ENCODE results near the gene NDUFS4.
A peak's percentile ranks its signal among the peaks of the same experiment; 100 is the strongest.
"Not testable (repeated sequence)": the region's sequence is repeated elsewhere in the genome, so short reads cannot be mapped to it uniquely, and the experiment has no call there.

Gene NDUFS4

DNA sequence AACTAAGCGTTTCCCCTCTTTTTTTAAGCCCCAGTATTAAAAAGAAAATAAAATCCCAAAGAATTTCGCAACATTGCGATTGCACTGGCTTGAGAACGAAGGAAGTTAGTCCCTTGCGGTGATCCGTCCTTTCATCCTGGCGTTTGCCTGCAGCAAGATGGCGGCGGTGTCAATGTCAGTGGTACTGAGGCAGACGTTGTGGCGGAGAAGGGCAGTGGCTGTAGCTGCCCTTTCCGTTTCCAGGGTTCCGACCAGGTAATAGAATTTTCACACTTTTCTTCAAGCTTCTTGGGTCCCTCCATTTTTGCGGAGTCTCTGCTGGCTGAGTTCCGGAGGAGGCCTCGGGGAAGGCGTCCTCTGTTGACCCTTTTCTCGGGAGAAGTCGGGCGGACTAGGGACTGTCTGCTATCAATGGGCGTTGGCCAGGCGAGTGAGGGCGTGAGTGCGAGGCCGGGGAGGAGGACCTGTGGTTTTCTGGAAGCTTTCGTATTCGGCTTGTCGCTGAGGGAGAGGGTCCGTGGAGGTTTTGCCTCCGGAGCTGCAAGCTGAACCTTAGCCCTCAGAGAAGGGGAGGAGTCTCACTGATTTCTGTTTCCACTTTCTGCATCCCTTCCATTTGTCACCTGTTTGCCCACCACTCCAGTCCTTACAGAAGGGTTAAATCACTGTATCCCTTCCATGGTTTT, at the start of gene NDUFS4:
Gene NDUFS4, plus strand, starts transcription at position 134 of the 686 bp plus-strand sequence. Its CDS starts 24 bp downstream, at position 158.
- peak; percentile 83 for DNase-seq (ENCODE audit: low read depth, low spot score)

DNA sequence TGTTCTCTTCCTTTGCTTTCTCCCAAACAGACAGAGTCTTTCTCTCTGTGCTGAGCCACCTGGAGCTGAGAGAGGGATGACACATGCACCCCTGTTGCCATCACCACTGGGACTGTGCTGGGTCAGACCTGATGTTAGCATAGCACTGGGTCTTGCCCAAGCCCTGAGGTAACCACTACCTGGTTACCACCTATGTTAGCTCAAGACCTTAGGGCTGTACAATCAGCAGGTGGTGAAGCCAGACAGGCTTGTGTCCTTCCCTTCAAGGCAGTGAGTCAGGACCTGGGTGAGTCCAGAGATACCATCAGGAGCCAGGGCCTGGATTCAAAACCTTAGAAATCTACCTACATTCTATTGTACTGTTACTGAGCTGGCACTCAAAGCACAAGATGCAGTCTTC, 47.9 kb upstream of the NDUFS4 start:
- no peak for DNase-seq (ENCODE audit: low read depth, low spot score)

GRCh38 chr5:53515988-53516387, 44.5 kb upstream of the NDUFS4 start:
- DNase-seq (ENCODE audit: low read depth, low spot score) = no peak

DNA sequence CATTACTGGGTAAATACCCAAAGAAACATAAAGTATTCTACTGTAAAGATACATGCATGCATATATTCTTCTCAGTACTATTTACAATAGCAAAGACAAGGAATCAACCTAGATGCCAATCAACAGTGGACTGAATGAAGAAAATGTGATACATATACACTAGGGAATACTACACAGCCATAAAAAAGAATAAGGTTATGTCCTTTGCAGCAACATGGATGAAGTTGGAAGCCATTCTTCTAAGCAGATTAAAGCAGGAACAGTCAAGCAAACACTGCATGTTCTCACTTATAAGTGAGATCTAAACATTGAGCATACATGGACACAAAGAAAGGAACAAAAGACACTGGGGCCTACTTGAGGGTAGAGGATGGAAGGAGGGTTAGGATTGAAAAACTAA, 39.6 kb upstream of the NDUFS4 start:
- DNase-seq (ENCODE audit: low read depth, low spot score) = no peak

DNA sequence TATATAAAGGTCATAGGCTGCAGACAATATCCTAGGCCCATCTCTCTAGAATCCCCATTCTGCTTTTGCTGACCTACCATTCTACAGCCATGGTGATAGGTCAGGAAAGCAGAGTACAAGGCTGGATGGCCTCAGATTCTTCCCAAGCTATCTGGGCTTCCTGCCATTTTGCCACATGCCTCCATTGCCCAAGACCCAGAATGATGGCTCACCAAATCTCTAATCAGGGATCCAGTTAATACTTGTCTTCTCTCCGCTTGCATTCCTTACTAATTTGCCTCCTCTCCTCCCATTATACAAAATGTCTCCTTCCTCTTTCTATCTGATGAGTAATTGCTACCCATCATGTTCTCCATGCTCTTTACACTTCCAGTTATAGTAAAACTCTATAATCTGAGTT, 22.7 kb upstream of the NDUFS4 start:
- DNase-seq (ENCODE audit: low read depth, low spot score) = no peak

DNA sequence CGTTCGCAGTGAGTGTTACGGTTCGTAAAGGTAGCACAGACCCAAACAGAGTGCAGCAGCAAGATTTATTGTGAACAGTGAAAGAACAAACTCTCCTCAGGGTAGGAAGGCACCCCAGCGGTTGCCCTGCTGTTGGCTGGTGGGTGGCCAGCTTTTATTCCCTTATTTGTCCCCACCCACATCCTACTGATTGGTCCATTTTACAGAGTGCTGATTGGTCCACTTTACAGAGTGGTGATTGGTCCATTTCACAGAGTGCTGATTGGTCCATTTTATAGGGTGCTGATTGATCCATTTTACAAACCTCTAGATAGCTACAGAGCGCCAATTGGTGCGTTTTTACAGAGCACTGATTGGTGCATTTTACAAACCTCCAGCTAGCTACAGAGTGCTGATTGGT, 19.7 kb upstream of the NDUFS4 start:
- DNase-seq (ENCODE audit: low read depth, low spot score) = not testable (repeated sequence)

- DNase-seq (ENCODE audit: low read depth, low spot score) = no peak
Observed at GRCh38 chr5:53541859-53542258, 18.6 kb upstream of the NDUFS4 start.

DNA sequence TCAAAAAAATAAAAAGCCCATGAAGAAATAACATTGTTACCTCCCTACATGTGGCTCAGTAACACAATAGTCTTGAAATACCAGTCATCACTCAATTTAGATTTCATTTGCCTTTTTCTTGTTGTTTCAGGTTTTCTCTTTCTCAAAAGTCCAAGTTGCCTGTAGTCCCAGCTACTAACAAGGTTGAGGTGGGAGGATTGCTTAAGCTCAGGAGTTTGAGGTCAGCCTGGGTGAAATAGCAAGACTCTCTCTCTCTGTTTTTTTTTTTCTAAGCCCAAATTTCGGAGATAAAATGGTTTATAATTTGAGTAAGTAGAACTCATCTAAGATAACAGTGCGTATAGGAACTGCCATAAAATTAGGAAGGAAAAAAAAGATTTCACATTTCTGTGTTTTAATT, 17.5 kb upstream of the NDUFS4 start:
- DNase-seq (ENCODE audit: low read depth, low spot score) = no peak

- DNase-seq (ENCODE audit: low read depth, low spot score) = no peak
Observed at GRCh38 chr5:53543401-53543800, 17.0 kb upstream of the NDUFS4 start.

- DNase-seq (ENCODE audit: low read depth, low spot score) = peak; percentile 64
Observed at GRCh38 chr5:53545744-53546143, 14.7 kb upstream of the NDUFS4 start.

DNA sequence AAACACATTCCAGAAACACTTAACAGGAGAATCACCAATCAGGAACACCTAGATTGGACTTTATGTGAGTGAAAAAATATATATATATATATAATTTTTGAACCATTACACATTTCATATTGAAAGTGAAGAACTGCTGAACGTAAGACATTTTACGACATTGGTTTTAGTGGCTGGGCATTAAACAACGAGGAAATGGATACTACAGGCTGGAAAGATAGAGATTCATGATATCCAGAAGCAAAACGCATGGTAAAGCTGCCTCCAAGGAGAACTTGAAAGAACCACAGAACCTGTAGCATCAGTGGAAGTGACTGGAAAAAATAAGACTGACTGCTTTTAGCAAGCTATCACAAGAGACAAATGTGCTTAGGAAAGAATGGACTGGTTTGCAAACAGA, 13.2 kb upstream of the NDUFS4 start:
- no peak for DNase-seq (ENCODE audit: low read depth, low spot score)

GRCh38 chr5:53548501-53548900, 11.9 kb upstream of the NDUFS4 start:
- DNase-seq (ENCODE audit: low read depth, low spot score) = not testable (repeated sequence)

DNA sequence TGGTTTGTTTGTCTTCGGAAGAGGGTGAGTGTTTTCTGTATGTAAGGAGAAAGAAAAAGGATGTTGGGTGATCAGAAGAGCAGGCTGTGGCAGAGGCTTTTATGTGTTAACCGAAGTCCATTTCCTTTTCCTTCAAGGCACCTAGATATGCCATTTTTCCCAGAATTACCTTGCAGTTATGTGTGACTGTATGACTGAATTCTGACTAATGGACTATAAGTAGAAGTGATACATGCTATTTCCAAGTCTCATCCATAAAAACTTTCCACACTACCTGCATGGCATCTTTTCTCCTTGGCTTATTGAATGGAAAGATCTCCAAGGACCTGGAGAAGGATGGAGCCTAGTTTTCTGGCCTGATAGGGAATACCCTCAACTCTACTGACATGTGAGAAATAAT, 10.6 kb upstream of the NDUFS4 start:
- DNase-seq (ENCODE audit: low read depth, low spot score) = no peak

GRCh38 chr5:53552561-53552960, 7.9 kb upstream of the NDUFS4 start:
- no peak for DNase-seq (ENCODE audit: low read depth, low spot score)

DNA sequence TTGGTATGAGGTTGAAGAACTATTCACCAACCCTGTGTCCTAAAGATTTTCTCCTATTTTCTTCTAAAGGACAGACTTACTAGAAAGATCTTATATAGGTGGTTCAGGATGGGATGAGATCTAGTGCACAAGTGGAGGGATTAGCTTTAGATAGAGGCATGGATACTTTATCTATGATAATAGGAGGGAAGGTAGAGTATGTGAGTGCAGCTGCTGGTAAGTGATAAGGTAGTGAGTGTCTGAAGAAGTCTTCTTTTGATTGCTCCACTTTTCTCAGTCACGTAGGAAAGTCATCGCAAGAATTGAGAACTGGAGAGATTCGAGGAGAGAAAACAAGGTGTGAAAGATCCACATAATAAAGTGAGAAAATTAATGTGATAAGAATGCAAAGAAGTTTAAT, 6.0 kb upstream of the NDUFS4 start:
- DNase-seq (ENCODE audit: low read depth, low spot score) = no peak

- no peak for DNase-seq (ENCODE audit: low read depth, low spot score)
Observed at GRCh38 chr5:53555160-53555559, 5.3 kb upstream of the NDUFS4 start.

DNA sequence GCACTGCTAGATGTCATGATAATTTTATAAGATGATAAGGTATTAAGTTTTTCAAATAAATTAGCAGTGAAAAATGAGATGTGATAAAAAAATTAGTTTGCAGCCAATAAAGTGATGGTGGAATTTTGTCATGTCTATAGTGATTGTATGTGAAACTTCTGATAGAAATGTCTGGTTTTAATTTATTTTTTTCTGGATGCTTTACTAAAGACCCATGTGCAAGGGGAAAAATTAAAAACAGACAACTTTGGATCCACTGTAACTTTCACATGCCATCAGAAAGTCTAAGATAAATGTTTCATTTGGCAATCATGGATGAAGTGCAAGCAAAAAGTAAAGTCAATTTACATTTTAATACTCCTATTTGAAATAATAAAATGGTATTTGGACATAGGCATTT, 4.4 kb upstream of the NDUFS4 start:
- no peak for DNase-seq (ENCODE audit: low read depth, low spot score)

DNA sequence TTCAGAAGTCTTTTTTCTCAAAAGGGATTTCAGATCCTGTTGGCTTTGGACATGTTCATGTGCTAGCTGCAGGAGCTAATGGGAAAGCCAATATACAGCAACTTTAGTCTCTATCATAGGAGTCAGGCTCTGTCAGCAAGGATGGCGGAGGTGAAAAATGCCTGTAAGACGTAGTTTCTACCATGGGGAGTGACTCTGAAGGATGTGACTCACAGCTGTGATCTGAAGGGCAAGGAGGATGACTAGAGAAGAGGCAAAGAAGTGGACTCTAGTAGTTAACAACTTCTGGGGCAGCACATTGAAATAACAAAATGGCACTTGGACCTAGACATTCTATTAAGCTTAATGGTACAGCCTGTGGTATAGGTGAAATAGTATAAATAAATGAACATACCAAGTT, 3.1 kb upstream of the NDUFS4 start:
- DNase-seq (ENCODE audit: low read depth, low spot score) = no peak

- no peak for DNase-seq (ENCODE audit: low read depth, low spot score)
Observed at GRCh38 chr5:53558966-53559365, 1.5 kb upstream of the NDUFS4 start.

DNA sequence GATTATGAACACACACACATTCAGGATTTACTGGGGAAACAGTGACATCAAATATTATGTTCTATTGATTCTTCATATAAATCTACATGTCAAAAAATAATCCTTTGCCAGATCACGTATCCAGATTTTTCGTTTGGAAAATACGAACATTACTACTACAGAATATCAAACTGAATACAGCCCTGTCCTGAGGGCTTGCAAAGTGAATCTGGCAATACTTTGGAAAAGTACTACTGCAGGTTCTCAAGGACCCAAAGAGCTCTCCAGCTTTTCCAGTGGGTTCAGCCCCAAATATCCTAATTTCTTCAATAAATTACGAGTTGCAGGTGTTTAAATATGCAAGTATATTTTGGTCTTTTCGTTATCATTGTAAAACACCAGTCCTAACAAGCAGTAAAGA, 411 bp upstream of the NDUFS4 start:
- DNase-seq (ENCODE audit: low read depth, low spot score) = no peak

DNA sequence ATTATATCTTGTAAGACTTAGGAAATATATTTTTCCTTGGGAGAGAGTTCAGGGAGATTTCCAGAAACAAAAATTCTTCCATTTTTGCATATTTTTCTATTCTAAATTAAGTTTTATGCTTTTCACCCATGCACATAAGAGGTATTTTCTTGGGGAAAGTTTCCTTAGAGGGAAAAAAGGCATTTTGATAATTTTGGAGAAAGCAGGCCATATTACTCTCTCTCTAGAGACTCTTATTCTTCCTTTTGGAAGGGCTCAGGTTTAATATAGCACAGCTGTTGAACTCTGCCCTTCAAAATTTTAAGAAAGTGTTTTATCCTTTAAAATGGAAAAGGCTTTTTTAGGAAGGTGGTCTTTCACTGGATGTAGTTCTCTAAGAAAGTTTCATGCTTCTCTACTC, 8.0 kb downstream of the NDUFS4 start:
- DNase-seq (ENCODE audit: low read depth, low spot score) = no peak

DNA sequence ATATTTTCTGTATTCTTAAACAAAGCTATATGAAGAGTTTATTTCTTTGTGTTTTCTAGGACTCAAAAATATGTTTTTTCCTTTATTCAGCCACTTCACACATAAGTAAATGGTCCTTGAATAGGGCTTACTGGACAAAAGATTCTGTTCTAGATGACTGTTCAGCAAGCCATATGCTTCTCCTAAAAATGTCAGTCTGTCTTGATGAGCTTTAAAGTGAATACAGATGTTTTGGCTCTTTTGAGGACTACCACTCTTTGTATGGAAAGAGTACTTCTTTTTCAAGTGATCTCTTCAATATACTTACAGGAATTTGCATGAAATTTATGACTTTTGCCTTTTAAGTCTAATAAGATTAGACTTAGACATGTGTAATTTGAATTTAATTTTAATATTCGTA, 8.4 kb downstream of the NDUFS4 start:
- no peak for DNase-seq (ENCODE audit: low read depth, low spot score)

DNA sequence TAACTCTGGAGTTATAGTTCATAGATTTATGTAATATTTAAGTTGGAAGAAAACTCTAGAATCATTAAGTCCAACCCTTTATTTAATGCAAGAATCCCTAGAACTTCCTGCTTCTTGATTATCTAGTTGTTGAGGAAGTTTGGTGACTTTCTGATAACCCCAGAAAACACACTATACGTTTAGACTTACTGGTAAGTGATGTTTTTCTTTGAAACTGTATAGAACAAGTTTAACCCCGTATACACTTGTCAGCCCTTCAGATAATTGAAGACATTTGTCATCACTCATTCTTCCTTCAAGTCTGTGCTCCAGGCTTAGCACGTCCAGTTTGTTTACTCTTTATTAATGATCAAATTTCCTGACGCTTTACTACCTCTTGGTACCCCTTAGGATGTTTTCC, 9.0 kb downstream of the NDUFS4 start:
- no peak for DNase-seq (ENCODE audit: low read depth, low spot score)

DNA sequence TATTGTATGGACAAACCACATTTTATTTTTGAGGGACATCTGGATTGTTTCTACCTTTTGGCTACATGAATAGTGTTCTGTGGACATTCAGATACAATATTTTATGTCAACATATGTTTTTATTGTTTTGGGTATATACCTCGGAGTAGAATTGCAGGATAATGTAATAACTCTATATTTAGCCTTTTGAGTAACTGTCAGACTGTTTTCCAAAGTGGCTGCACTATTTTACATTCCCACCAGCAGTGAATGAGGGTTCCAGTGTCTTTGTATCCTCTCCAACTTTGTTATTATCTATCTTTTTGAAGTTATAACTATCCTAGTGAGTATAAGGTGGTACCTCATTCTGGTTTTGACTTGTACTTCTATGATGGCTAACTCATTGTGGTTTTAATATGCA, 11.0 kb downstream of the NDUFS4 start:
- DNase-seq (ENCODE audit: low read depth, low spot score) = no peak

Data from iPS DF 19.7 (cell line).